Femur (tissue), 1 donor: ENCODE data around the gene SCARB1.
"Not testable (repeated sequence)": the region's sequence is repeated elsewhere in the genome, so short reads cannot be mapped to it uniquely, and the experiment has no call there.

ENCODE experiments used
- DNase-seq: peaks from one replicate; pipeline ENCODE4 v3.0.0-alpha.2; 2017

The SCARB1 gene, protein sequence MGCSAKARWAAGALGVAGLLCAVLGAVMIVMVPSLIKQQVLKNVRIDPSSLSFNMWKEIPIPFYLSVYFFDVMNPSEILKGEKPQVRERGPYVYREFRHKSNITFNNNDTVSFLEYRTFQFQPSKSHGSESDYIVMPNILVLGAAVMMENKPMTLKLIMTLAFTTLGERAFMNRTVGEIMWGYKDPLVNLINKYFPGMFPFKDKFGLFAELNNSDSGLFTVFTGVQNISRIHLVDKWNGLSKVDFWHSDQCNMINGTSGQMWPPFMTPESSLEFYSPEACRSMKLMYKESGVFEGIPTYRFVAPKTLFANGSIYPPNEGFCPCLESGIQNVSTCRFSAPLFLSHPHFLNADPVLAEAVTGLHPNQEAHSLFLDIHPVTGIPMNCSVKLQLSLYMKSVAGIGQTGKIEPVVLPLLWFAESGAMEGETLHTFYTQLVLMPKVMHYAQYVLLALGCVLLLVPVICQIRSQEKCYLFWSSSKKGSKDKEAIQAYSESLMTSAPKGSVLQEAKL

DNA sequence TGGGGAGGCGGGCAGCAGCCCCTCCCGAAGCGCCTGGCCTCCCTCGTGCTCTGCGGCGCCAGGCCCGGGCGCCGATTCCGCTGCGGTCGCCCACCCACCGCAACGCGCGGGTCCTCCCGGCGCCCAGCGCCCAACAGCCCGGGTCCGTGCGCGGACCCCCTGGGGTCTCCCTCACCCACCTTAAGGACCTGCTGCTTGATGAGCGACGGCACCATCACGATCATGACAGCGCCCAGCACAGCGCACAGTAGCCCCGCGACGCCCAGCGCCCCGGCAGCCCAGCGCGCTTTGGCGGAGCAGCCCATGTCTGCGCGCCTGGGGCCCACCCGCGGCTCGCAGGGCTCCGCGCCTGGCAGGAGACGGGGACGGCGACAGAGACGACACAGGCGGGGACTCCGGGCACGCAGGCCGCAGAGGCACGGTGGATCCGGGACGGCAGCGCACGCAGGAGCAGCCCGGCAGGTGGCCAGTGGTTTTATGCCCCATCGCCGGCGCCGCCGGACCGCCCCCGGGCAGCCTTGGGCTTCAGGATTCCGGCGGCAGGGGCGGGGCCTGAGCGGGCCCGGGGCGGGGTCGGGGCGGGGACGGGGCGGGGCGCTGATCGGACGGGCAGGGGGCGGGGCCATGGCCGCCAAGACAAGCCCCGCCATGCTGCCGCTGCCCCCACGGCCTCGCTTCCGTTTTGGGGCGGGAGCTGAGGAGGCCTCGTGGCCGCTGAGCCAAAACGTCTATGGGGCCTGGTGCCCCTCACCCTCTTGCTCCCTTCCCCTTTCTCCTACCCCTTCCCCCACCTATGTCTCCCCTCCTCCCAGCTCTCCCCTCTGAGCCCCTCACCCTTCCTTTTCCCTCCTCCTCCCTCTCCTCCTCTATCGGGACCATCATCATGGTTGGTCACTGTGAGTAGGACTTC is at the start of gene SCARB1:
Gene SCARB1, minus strand, starts transcription at position 449 of the 910 bp plus-strand sequence. Its CDS starts 144 bp downstream, at position 305.
- peak; percentile 94 for DNase-seq

- DNase-seq = not testable (repeated sequence)
Observed at GRCh38 chr12:124912529-124913287, 49.0 kb upstream of the SCARB1 start.

GRCh38 chr12:124911521-124911920 is 47.9 kb upstream of the SCARB1 start:
- DNase-seq = not testable (repeated sequence)

GRCh38 chr12:124910561-124911478 is 47.2 kb upstream of the SCARB1 start:
- DNase-seq = no peak

GRCh38 chr12:124909831-124910560 is 46.3 kb upstream of the SCARB1 start:
- DNase-seq = no peak

DNA sequence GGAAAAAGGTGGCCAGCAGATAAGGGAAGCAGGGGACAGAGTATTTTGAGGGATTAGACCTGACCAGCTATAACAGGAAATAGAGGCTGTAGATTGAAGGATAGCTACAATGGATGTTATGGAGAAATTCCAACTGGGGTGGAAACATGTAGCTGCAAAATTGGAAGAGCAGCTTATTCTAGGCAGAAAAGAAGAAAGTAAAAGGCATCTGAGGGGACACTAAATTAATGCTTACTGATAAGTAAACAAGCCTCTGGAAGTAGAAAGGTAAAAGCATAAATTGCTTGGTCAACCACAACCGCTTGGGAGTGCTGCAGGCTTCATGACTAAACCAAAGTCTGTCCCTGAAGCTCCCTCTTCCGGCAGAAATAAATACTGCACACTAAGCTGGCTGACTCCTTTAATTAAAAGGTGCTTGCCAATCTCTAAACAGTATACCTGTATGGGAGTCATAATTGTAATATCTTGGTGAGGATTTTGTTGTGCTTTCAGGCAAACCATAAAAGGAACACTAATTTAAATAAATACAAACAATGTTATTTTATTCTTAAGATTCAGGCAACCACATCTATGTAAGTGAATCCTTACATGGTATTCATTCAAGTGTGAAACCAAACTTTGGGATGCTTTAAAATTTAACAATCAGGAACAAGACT is 43.1 kb upstream of the SCARB1 start:
- DNase-seq = peak; percentile 90

GRCh38 chr12:124904306-124905098 is 40.8 kb upstream of the SCARB1 start:
- peak; percentile 83 for DNase-seq

- DNase-seq = no peak
Observed at GRCh38 chr12:124902916-124903315, 39.3 kb upstream of the SCARB1 start.

- DNase-seq = no peak
Observed at GRCh38 chr12:124901003-124901402, 37.3 kb upstream of the SCARB1 start.

DNA sequence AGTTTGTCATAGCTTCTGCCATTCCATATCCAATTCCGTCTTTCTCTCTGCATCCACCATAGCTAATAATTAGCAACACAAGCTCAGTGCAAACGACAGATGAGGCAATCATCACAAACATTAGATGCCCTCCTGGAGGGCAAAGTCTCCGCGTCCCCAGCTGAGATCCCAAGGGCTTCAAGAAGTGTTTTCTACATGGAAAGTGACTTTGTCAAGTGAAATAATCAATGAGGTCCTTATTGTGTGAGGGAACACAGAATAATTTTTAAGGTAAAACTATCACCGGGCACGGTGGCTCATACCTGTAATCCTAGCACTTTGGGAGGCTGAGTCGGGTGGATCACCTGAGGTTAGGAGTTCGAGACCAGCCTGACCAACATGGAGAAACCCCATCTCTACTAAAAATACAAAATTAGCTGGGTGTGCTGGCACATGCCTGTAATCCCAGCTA is 36.7 kb upstream of the SCARB1 start:
- not testable (repeated sequence) for DNase-seq

DNA sequence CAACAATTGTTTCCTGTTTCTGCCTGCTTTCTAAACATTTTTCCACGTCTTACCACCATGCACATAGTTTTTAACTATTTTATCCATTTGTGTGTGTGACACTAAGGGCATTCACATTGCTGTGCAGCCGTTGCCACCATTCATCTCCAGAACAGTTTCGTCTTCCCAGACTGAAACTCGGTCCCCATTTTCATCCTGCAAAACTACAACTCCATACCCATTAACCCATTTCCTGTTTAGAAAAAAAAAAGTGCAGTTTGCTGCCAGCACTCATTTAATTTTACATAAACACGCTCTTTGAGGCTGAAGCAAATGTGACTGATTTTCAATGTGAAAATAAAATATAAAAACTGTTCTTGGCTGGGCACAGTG is 35.2 kb upstream of the SCARB1 start:
- no peak for DNase-seq

DNA sequence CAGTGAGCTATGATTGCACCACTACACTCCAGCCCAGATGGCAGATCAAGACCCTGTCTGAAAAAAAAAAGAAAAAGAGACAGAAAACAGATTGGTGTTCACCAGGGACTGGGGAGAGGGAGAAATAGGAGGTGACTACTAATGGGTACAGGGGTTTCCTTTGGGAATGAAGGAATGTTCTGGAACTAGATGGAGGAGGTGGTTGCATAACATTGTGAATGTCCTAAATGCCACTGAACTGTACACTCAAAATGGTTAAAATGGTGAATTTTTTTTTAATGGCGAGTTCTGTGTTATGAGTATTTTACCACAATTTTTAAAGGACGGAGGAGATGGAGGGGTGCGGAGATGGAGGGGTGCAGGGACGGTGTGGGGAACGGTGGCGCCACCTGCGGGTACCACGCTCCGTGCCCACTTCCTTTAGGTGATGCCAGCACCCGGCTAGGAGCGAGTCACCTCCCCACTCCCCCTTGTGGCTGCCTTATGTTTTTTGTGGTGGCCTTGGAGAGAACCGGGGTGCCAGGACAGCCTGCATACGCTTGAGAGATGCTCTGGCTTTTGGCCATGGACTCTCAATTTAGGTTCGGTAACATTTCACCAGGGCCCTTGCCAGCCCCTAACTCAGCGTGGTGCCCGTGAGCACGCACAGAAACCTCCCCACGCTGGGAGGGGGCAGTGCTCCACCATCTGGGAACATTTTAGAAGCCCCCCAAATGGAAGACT is 34.7 kb upstream of the SCARB1 start:
- peak; percentile 63 for DNase-seq

DNA sequence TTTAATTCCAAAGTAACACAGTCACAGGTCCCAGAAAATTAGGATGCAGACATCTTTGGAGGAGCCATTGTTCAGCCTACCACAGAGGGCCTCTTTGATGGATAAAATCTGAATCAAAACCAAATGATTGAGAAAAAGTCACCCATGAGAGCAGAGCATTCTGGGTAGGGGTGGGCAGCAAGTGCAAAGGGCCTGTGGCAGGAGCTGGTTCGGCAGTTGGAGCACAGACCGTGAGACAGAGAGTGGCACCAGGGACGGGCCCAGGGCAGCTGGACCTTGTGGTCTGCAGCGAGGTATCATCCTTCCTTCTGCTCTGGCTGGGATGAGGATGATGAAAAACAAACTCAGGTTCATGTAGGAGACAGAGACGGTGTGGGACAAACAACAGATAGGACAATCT is 32.8 kb upstream of the SCARB1 start:
- DNase-seq = no peak

DNA sequence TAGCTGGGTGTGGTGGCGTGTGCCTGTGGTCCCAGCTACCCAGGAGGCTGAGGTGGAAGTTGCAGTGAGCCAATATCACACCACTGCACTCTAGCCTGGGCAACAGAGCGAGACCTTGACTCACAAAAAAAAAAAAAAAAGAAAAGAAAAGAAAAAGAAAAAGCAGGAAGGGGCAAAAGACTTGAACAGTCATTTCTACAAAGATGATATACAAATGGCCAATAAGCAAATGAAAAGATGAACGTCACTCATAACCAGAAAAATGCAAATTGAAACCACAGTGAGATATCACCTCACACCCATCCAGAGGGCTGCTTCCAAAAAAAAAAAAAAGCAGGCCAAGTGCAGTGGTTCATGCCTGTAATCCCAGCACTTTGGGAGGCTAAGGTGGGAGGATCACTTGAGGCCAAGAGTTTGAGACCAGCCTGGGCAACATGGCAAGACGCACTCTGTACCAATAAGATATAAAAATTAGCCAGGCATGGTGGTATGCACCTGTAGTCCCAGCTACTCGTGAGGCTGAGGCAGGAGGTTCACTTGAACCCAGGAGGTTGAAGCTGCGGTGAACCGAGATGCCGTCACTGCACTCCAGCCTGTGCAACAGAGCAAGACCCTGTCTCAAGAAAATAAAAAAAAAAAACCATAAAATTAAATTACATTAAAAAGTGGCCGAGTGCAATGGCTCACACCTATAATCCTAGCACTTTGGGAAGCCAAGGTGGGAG is 30.3 kb upstream of the SCARB1 start:
- DNase-seq = no peak

- DNase-seq = peak; percentile 52
Observed at GRCh38 chr12:124888260-124888659, 24.6 kb upstream of the SCARB1 start.

DNA sequence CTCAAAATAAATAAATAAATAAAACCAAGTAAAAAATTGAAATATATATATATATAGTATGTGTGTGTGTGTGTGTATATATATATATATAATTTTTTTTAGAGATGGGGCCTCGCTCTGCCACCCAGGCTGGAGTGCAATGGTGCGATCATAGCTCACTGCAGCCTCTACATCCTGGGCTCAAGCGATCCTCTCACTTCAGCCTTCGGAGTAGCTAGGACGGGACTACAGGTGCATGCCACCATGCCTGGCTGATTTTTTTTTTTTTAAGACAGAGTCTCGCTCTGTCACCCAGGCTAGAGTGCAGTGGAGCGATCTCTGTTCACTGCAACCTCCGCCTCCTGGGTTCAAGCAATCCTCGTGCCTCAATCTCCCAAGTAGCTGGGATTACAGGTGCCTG is 24.1 kb upstream of the SCARB1 start:
- DNase-seq = not testable (repeated sequence)

DNA sequence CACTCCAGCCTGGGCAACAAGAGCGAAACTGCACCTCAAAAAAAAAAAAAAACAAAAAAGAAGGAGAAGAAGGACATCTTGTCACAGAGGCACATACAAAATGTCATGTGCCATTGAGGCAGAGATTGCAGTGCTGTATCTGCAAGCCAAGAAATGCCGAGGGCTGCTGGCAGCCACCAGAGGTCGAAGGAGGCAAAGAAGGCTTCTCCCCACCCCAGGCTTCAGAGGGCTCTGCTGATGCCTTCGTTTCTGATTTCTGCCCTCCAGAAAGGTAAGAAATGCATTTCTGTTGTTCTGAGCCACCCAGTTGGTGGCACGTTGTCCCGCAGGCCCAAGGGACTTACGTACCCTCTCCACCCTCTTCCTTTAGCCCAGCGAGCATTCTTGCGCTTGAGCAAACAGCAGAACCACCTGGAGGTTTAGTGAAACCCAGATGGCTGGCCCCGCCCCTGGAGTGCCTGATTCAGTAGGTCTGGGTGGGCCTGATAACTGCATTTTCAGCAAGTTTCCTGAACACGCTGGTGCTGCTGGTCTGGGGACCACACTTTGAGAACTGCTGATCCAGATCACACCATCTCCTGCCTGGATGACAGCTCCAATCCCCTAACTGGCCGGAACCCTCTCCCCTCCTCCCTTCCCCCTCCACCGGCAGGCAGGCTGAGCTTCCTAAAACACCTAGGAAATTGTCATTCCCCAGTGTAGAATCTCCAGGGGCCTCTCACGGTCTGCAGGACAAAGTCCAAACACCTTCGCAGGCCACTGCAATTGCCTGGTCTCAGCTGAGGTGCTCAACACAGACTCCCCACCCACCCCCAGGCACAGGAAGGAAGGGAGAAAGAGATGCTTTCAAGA is 21.1 kb upstream of the SCARB1 start:
- peak; percentile 61 for DNase-seq
